NCI-H1417 treated with DMSO at 0.1 percent for 48 hours (cell line): ENCODE measurements around the gene ULK3.

ENCODE experiments used
- DNase-seq: peaks from one replicate; lab custom pipeline; 2025; lab: John Stamatoyannopoulos, UW

Gene ULK3

GRCh38 chr15:74822233-74822632 lies 20.7 kb downstream of the ULK3 start:
- no peak for DNase-seq

GRCh38 chr15:74821790-74822158 lies 21.2 kb downstream of the ULK3 start:
- DNase-seq: no peak

GRCh38 chr15:74821091-74821789 lies 21.7 kb downstream of the ULK3 start:
- DNase-seq: no peak

GRCh38 chr15:74820056-74820455 lies 22.9 kb downstream of the ULK3 start:
- no peak for DNase-seq

GRCh38 chr15:74817370-74817737 lies 25.6 kb downstream of the ULK3 start:
- no peak for DNase-seq

GRCh38 chr15:74816624-74817369 lies 26.2 kb downstream of the ULK3 start:
- DNase-seq: no peak

- no peak for DNase-seq
Observed at GRCh38 chr15:74815961-74816360, 27.0 kb downstream of the ULK3 start.

GRCh38 chr15:74815121-74815934 lies 27.6 kb downstream of the ULK3 start:
- DNase-seq: no peak

- DNase-seq: no peak
Observed at GRCh38 chr15:74812533-74812932, 30.4 kb downstream of the ULK3 start, which contains the start of gene LMAN1L. TSS of gene LMAN1L (plus strand) at chr15:74812835. CDS start at chr15:74812855, 20 bp downstream.

GRCh38 chr15:74809956-74810355 lies 33.0 kb downstream of the ULK3 start:
- DNase-seq: no peak

GRCh38 chr15:74809242-74809641 lies 33.7 kb downstream of the ULK3 start:
- DNase-seq: no peak

- DNase-seq: no peak
Observed at GRCh38 chr15:74808840-74809229, 34.1 kb downstream of the ULK3 start.

GRCh38 chr15:74808078-74808839 lies 34.7 kb downstream of the ULK3 start:
- DNase-seq: no peak

GRCh38 chr15:74807282-74807681 lies 35.7 kb downstream of the ULK3 start:
- DNase-seq: no peak

- DNase-seq: no peak
Observed at GRCh38 chr15:74804935-74805334, 38.0 kb downstream of the ULK3 start.

GRCh38 chr15:74802862-74803447 lies 40.0 kb downstream of the ULK3 start:
- no peak for DNase-seq

- no peak for DNase-seq
Observed at GRCh38 chr15:74802290-74802689, 40.7 kb downstream of the ULK3 start.

- no peak for DNase-seq
Observed at GRCh38 chr15:74801311-74801997, 41.5 kb downstream of the ULK3 start.

GRCh38 chr15:74800559-74801094 lies 42.3 kb downstream of the ULK3 start:
- no peak for DNase-seq

- DNase-seq: no peak
Observed at GRCh38 chr15:74799856-74800558, 42.9 kb downstream of the ULK3 start.
